ENCODE measurements around the gene EMCN.

Gene EMCN

GRCh38 chr4:100517864-100518341 is at the start of gene EMCN:
Gene EMCN (minus strand): TSS chr4:100518022. CDS start chr4:100517914, 108 bp downstream.
- ChIA-PET CTCF (no interaction called here), POLR2A (no interaction called here)
- TF ChIP-seq PKNOX1 (IDR thresholded peaks at IDR 0.05) (no peak), TARDBP (IDR thresholded peaks at IDR 0.05) (no peak), HDGF (IDR thresholded peaks at IDR 0.05; ENCODE audit: borderline replicate concordance) (no peak), ARNT (IDR thresholded peaks at IDR 0.05) (no peak), FOXK2 (IDR thresholded peaks at IDR 0.05) (no peak), L3MBTL2 (conservative IDR thresholded peaks at IDR 0.05) (no peak), SUZ12 (IDR thresholded peaks at IDR 0.05) (no peak), ELF4 (IDR thresholded peaks at IDR 0.05) (no peak), CTBP1 (IDR thresholded peaks at IDR 0.05; ENCODE audit: borderline replicate concordance) (no peak), FOXA1 (IDR thresholded peaks at IDR 0.05) (no peak), LEF1 (IDR thresholded peaks at IDR 0.05; ENCODE audit: borderline replicate concordance) (no peak), NFRKB (IDR thresholded peaks at IDR 0.05) (no peak), BHLHE40 (IDR thresholded peaks at IDR 0.05; ENCODE audit: borderline replicate concordance) (no peak), FOXM1 (IDR thresholded peaks at IDR 0.05; ENCODE audit: borderline replicate concordance) (no peak), ZNF384 (IDR thresholded peaks at IDR 0.05) (no peak), SP1 (IDR thresholded peaks at IDR 0.05) (no peak)
- no peak for DNase-seq (ENCODE audit: extremely low spot score)

- no peak for DNase-seq (ENCODE audit: extremely low spot score)
- POLR2A ChIA-PET: no interaction called here
- TF ChIP-seq NFRKB (IDR thresholded peaks at IDR 0.05) (no peak), ZNF384 (IDR thresholded peaks at IDR 0.05) (no peak), TARDBP (IDR thresholded peaks at IDR 0.05) (no peak), SUZ12 (IDR thresholded peaks at IDR 0.05) (no peak), ELF4 (IDR thresholded peaks at IDR 0.05) (no peak), FOXK2 (IDR thresholded peaks at IDR 0.05) (no peak), FOXA1 (IDR thresholded peaks at IDR 0.05) (no peak), FOXM1 (IDR thresholded peaks at IDR 0.05; ENCODE audit: borderline replicate concordance) (no peak), L3MBTL2 (conservative IDR thresholded peaks at IDR 0.05) (no peak), LEF1 (IDR thresholded peaks at IDR 0.05; ENCODE audit: borderline replicate concordance) (no peak), SP1 (IDR thresholded peaks at IDR 0.05) (no peak)
- CTCF ChIA-PET: no interaction called here
Observed at GRCh38 chr4:100566396-100566795, 48.6 kb upstream of the EMCN start.

- TF ChIP-seq SUZ12 (IDR thresholded peaks at IDR 0.05) (no peak), PKNOX1 (IDR thresholded peaks at IDR 0.05) (no peak), L3MBTL2 (conservative IDR thresholded peaks at IDR 0.05) (no peak), FOXM1 (IDR thresholded peaks at IDR 0.05; ENCODE audit: borderline replicate concordance) (no peak), ZNF384 (IDR thresholded peaks at IDR 0.05) (no peak), HDGF (IDR thresholded peaks at IDR 0.05; ENCODE audit: borderline replicate concordance) (no peak), LEF1 (IDR thresholded peaks at IDR 0.05; ENCODE audit: borderline replicate concordance) (no peak), FOXK2 (IDR thresholded peaks at IDR 0.05) (no peak), BHLHE40 (IDR thresholded peaks at IDR 0.05; ENCODE audit: borderline replicate concordance) (no peak), NFRKB (IDR thresholded peaks at IDR 0.05) (no peak), ELF4 (IDR thresholded peaks at IDR 0.05) (no peak), TARDBP (IDR thresholded peaks at IDR 0.05) (no peak)
- CTCF ChIA-PET: no interaction called here
- POLR2A ChIA-PET: no interaction called here
- DNase-seq (ENCODE audit: extremely low spot score): no peak
Observed at GRCh38 chr4:100557306-100557705, 39.5 kb upstream of the EMCN start.

- CTCF ChIA-PET: no interaction called here
- POLR2A ChIA-PET: no interaction called here
- TF ChIP-seq L3MBTL2 (conservative IDR thresholded peaks at IDR 0.05): no peak
- TF ChIP-seq LEF1 (IDR thresholded peaks at IDR 0.05; ENCODE audit: borderline replicate concordance): no peak
- TF ChIP-seq ZNF384 (IDR thresholded peaks at IDR 0.05): no peak
- no peak for TF ChIP-seq FOXA1 (IDR thresholded peaks at IDR 0.05)
- TF ChIP-seq PKNOX1 (IDR thresholded peaks at IDR 0.05): no peak
- no peak for TF ChIP-seq NFRKB (IDR thresholded peaks at IDR 0.05)
- DNase-seq (ENCODE audit: extremely low spot score): no peak
Observed at GRCh38 chr4:100555611-100556337, 38.0 kb upstream of the EMCN start.

GRCh38 chr4:100548200-100548560 is 30.4 kb upstream of the EMCN start:
- ChIA-PET CTCF (no interaction called here), POLR2A (no interaction called here)
- TF ChIP-seq ARNT (IDR thresholded peaks at IDR 0.05): no peak
- no peak for DNase-seq (ENCODE audit: extremely low spot score)

GRCh38 chr4:100547541-100548199 is 29.8 kb upstream of the EMCN start:
- ChIA-PET POLR2A (no interaction called here), CTCF (no interaction called here)
- DNase-seq (ENCODE audit: extremely low spot score): no peak
- TF ChIP-seq ELF4 (IDR thresholded peaks at IDR 0.05) (no peak), TARDBP (IDR thresholded peaks at IDR 0.05) (no peak), SUZ12 (IDR thresholded peaks at IDR 0.05) (no peak), NFRKB (IDR thresholded peaks at IDR 0.05) (no peak), SP1 (IDR thresholded peaks at IDR 0.05) (no peak), PKNOX1 (IDR thresholded peaks at IDR 0.05) (no peak), ARNT (IDR thresholded peaks at IDR 0.05) (no peak), FOXK2 (IDR thresholded peaks at IDR 0.05) (no peak), BHLHE40 (IDR thresholded peaks at IDR 0.05; ENCODE audit: borderline replicate concordance) (no peak), HDGF (IDR thresholded peaks at IDR 0.05; ENCODE audit: borderline replicate concordance) (no peak), LEF1 (IDR thresholded peaks at IDR 0.05; ENCODE audit: borderline replicate concordance) (no peak), CTBP1 (IDR thresholded peaks at IDR 0.05; ENCODE audit: borderline replicate concordance) (no peak)

All from HEK293T (cell line).